ENCODE data around the gene CAMK2G. TPM values are rescaled to one million over a fixed set of nuclear protein-coding genes. Genes with fewer than 3 reads are reported as not detected.

Gene CAMK2G
- total RNA-seq, 1 donor from 2014 or later: 15.9 TPM

- Mint-ChIP-seq H3K36me3 (ENCODE audit: low read depth) (peaks cover 57% of the 10 kb centered on the region), H3K9me3 (no peaks in the 10 kb centered on the region), H3K4me1 (ENCODE audit: low read depth) (peaks cover 17% of the 10 kb centered on the region), H3K27me3 (ENCODE audit: insufficient read depth) (peaks cover 1% of the 10 kb centered on the region), H3K4me3 (no peak overlapping the region), H3K27ac (no peak overlapping the region)
- intact Hi-C loops (cut with micrococcal nuclease): no loop called here
- DNase-seq (ENCODE audit: low spot score): no peak
Measured at GRCh38 chr10:73850211-73850610, 24.1 kb downstream of the CAMK2G start.

DNA sequence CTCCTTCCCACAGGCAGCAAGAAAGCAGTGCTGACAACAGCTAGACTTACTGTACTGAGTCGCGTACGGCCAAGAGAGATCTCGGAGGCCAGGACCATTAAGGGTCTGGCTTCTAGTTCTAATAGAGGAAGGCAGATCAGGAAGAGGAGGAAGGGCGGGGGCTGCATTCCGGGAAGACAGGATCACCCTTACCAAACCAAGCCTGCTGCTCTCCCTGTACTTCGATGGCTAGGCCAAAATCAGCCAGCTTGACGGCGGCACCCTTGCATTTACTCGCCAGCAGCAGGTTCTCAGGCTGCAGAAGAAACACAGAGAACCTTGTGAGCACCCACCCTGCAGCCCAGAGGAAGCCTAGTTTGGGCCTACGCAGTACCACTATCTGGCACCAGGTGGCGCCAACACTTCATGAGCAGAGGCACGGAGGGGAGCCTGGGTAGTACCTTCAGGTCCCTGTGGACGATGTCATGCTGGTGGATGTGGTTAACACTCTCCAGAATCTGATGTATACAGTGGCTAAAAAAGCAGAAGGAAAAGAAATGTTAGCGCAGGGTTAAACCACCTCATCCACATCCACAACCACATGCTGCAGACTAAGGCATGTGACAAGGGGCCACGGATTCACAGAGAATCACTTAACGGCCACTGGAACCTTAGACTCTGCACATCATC, 25.4 kb downstream of the CAMK2G start:
- no peaks in the 10 kb centered on the region for H3K9me3 Mint-ChIP-seq
- peak; percentile 88 for DNase-seq (ENCODE audit: low spot score)
- peaks cover 13% of the 10 kb centered on the region for H3K4me1 Mint-ChIP-seq (ENCODE audit: low read depth)
- peak overlapping the region; percentile 64 for H3K4me3 Mint-ChIP-seq
- H3K36me3 Mint-ChIP-seq (ENCODE audit: low read depth): peaks cover 55% of the 10 kb centered on the region
- peaks cover 1% of the 10 kb centered on the region for H3K27me3 Mint-ChIP-seq (ENCODE audit: insufficient read depth)
- peak overlapping the region; percentile 78 for H3K27ac Mint-ChIP-seq
- intact Hi-C loops (cut with micrococcal nuclease): loop anchor here (1.0 kb wide), 10 partner anchors 8 to 1387 kb away; a partner anchor contains a TSS

DNA sequence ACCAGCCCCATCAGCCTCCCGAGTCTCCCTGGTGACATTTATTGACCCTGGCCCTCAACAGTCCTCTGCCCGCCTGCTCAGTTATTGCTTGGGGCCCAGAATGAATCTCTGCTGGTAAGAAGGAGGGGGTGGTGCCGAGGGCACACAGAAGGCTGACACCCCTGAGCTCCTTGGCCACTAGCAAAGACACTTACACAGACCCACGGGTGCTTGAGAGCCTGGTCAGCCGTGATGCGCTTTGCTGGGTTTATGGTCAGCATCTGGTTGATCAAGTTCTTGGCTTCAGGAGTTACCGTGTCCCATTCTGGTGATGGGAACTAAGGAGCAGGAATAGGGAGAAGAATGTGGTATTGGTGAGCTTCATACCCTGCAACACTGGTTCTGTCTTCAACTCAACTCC, 27.3 kb downstream of the CAMK2G start:
- H3K4me3 Mint-ChIP-seq: no peak overlapping the region
- H3K27ac Mint-ChIP-seq: no peak overlapping the region
- peaks cover 13% of the 10 kb centered on the region for H3K4me1 Mint-ChIP-seq (ENCODE audit: low read depth)
- intact Hi-C loops (cut with micrococcal nuclease): no loop called here
- peaks cover 46% of the 10 kb centered on the region for H3K36me3 Mint-ChIP-seq (ENCODE audit: low read depth)
- H3K27me3 Mint-ChIP-seq (ENCODE audit: insufficient read depth): peaks cover 1% of the 10 kb centered on the region
- no peaks in the 10 kb centered on the region for H3K9me3 Mint-ChIP-seq
- DNase-seq (ENCODE audit: low spot score): no peak

- Mint-ChIP-seq H3K36me3 (ENCODE audit: low read depth) (peaks cover 36% of the 10 kb centered on the region), H3K4me1 (ENCODE audit: low read depth) (no peaks in the 10 kb centered on the region), H3K4me3 (no peak overlapping the region), H3K9me3 (no peaks in the 10 kb centered on the region), H3K27me3 (ENCODE audit: insufficient read depth) (no peaks in the 10 kb centered on the region), H3K27ac (no peak overlapping the region)
- DNase-seq (ENCODE audit: low spot score): no peak
- intact Hi-C loops (cut with micrococcal nuclease): no loop called here
Measured at GRCh38 chr10:73843261-73843660, 31.1 kb downstream of the CAMK2G start.

DNA sequence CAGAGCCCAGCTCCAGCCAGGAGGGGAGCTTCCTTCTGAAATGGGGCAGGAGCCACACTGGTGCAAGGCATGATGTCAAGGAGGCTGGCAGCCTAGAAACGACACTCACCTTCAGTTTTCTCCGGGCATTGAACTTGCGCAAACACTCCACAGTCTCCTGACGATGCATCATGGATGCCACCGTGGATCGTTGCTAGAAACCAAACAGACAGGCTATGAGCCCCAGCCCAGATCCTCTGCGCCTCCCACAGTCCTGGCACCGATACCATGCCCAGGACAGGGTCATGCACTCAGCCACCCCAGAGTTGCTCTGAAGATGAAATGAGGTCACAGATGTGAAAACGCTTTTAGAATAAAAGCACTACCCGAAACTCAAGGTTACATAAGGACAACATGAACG, 32.0 kb downstream of the CAMK2G start:
- intact Hi-C loops (cut with micrococcal nuclease): no loop called here
- peaks cover 37% of the 10 kb centered on the region for H3K36me3 Mint-ChIP-seq (ENCODE audit: low read depth)
- DNase-seq (ENCODE audit: low spot score): no peak

GRCh38 chr10:73841526-73842285, 32.6 kb downstream of the CAMK2G start:
- intact Hi-C loops (cut with micrococcal nuclease): no loop called here
- H3K36me3 Mint-ChIP-seq (ENCODE audit: low read depth): peaks cover 34% of the 10 kb centered on the region
- no peak overlapping the region for H3K27ac Mint-ChIP-seq
- no peaks in the 10 kb centered on the region for H3K4me1 Mint-ChIP-seq (ENCODE audit: low read depth)
- no peaks in the 10 kb centered on the region for H3K9me3 Mint-ChIP-seq
- H3K27me3 Mint-ChIP-seq (ENCODE audit: insufficient read depth): no peaks in the 10 kb centered on the region
- no peak overlapping the region for H3K4me3 Mint-ChIP-seq
- no peak for DNase-seq (ENCODE audit: low spot score)

More for the DNA sequence above, 32.0 kb downstream of the CAMK2G start:
- Mint-ChIP-seq H3K4me1 (ENCODE audit: low read depth) (no peaks in the 10 kb centered on the region), H3K4me3 (no peak overlapping the region), H3K27ac (no peak overlapping the region), H3K9me3 (no peaks in the 10 kb centered on the region), H3K27me3 (ENCODE audit: insufficient read depth) (no peaks in the 10 kb centered on the region)

DNA sequence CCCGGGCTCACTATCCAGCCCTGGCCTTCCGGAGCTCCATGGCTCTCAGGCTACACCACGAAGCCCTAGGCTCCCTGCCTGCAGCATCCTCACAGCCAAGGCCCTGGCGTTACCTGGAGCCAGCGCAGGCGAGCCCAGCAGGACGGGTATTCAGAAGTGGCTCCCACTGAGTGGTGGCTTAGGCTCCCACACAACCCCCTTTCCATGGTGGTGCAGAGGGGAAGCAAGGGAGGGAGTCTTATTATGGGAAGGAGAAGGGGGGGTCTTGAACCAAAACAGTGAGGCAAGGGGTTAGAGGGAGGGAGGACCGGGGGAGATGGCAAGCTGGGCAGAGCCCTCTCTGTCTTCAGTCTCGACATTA, 33.3 kb downstream of the CAMK2G start:
- intact Hi-C loops (cut with micrococcal nuclease): no loop called here
- no peaks in the 10 kb centered on the region for H3K4me1 Mint-ChIP-seq (ENCODE audit: low read depth)
- H3K27ac Mint-ChIP-seq: no peak overlapping the region
- peaks cover 29% of the 10 kb centered on the region for H3K36me3 Mint-ChIP-seq (ENCODE audit: low read depth)
- H3K9me3 Mint-ChIP-seq: no peaks in the 10 kb centered on the region
- no peak for DNase-seq (ENCODE audit: low spot score)
- H3K27me3 Mint-ChIP-seq (ENCODE audit: insufficient read depth): no peaks in the 10 kb centered on the region
- no peak overlapping the region for H3K4me3 Mint-ChIP-seq

GRCh38 chr10:73840403-73841060, 33.8 kb downstream of the CAMK2G start:
- intact Hi-C loops (cut with micrococcal nuclease): no loop called here
- Mint-ChIP-seq H3K9me3 (no peaks in the 10 kb centered on the region), H3K27me3 (ENCODE audit: insufficient read depth) (no peaks in the 10 kb centered on the region), H3K4me1 (ENCODE audit: low read depth) (no peaks in the 10 kb centered on the region), H3K36me3 (ENCODE audit: low read depth) (peaks cover 26% of the 10 kb centered on the region), H3K27ac (no peak overlapping the region), H3K4me3 (no peak overlapping the region)
- no peak for DNase-seq (ENCODE audit: low spot score)

DNA sequence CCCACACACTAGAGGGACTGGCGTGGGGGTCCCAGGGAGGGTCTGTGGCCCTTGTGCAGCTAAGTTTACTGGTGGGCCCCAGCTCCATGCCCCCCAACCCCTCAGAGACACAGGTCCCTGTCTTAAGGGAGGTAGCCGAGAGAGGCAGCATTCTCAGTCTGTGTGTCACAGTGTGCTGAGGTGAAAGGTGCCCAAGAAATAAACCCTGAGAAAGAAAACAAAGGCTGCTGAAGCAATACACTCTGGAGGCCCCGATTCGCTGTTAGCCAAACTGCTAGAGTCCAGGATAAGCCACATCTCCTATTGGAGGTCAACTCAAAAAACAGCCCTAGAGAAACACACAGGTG, 34.3 kb downstream of the CAMK2G start:
- intact Hi-C loops (cut with micrococcal nuclease): no loop called here
- Mint-ChIP-seq H3K9me3 (no peaks in the 10 kb centered on the region), H3K27ac (no peak overlapping the region), H3K36me3 (ENCODE audit: low read depth) (peaks cover 24% of the 10 kb centered on the region), H3K4me3 (no peak overlapping the region), H3K27me3 (ENCODE audit: insufficient read depth) (no peaks in the 10 kb centered on the region), H3K4me1 (ENCODE audit: low read depth) (no peaks in the 10 kb centered on the region)
- no peak for DNase-seq (ENCODE audit: low spot score)

- Mint-ChIP-seq H3K36me3 (ENCODE audit: low read depth) (peaks cover 20% of the 10 kb centered on the region), H3K27me3 (ENCODE audit: insufficient read depth) (no peaks in the 10 kb centered on the region), H3K27ac (no peak overlapping the region), H3K4me3 (no peak overlapping the region), H3K9me3 (no peaks in the 10 kb centered on the region), H3K4me1 (ENCODE audit: low read depth) (no peaks in the 10 kb centered on the region)
- DNase-seq (ENCODE audit: low spot score): no peak
- intact Hi-C loops (cut with micrococcal nuclease): no loop called here
Measured at GRCh38 chr10:73839276-73839966, 34.9 kb downstream of the CAMK2G start.

DNA sequence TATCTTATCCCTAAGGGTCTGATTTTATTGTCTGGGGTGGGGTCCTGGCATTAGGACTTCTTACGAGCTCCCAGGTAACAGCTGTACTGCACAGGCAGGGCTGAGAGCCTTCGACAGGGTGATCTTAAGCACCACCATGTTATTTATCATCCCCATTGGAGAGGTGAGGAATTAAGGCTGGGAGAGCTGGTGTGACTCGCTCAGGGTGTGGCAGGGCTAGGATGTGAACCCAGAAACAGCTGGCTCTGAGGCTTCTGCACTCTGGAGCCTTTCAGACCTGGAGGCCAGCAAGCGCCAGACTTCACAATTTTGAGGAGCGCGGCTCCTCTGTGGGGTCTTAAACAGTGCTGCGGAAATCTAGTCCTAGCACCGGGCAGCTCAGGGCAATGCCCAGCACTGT, 35.5 kb downstream of the CAMK2G start:
- intact Hi-C loops (cut with micrococcal nuclease): no loop called here
- Mint-ChIP-seq H3K4me3 (no peak overlapping the region), H3K27me3 (ENCODE audit: insufficient read depth) (no peaks in the 10 kb centered on the region), H3K9me3 (no peaks in the 10 kb centered on the region), H3K36me3 (ENCODE audit: low read depth) (peaks cover 20% of the 10 kb centered on the region), H3K27ac (no peak overlapping the region), H3K4me1 (ENCODE audit: low read depth) (no peaks in the 10 kb centered on the region)
- DNase-seq (ENCODE audit: low spot score): no peak

DNA sequence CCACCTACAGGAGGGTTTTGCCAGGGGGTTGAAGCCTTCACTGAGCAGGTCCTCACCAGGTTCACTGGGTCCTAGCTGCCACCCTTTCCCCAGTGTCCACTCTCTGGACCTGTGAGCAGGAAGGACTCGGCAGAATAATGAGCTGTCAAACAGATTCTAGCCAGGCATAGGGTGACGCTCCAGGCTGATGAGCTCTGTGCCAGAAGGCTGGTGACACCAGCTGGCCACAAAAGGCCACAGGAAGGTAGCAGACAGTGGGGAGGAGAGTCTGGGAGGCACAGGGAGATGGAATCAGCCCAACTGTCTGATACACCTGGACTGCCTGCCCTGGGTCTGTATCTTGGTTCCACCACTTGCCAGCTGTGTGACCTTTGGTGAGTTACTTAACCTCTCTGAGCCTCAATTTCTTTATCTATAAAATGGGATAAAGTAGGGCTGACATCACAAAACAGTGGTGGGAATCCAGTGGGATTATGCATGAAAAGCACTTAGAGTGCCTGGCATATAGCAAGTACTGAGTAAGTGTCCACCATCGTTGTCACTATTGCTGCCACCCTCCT, 36.3 kb downstream of the CAMK2G start:
- H3K27ac Mint-ChIP-seq: no peak overlapping the region
- intact Hi-C loops (cut with micrococcal nuclease): no loop called here
- H3K36me3 Mint-ChIP-seq (ENCODE audit: low read depth): peaks cover 17% of the 10 kb centered on the region
- no peak overlapping the region for H3K4me3 Mint-ChIP-seq
- no peaks in the 10 kb centered on the region for H3K9me3 Mint-ChIP-seq
- DNase-seq (ENCODE audit: low spot score): no peak
- no peaks in the 10 kb centered on the region for H3K4me1 Mint-ChIP-seq (ENCODE audit: low read depth)
- H3K27me3 Mint-ChIP-seq (ENCODE audit: insufficient read depth): no peaks in the 10 kb centered on the region

All from activated T-helper 1 cell treated with anti-CD3 and anti-CD28 coated beads, Interleukin-12 subunit alpha, Interleukin-12 subunit beta, Interleukin-2, Interleukin-4 antibody, amounts not matched to agents 30 ng/mL and 10 ng/mL and 1 ng/mL, durations not matched to agents 14 hours and 24 hours and 36 hours (primary cell).